DND-41 (cell line): ENCODE measurements around the gene FZD10.

Experiments
- CTCF ChIP-seq: IDR thresholded peaks from 2 replicates; pipeline ENCODE4 v1.5.1; 2012; ENCODE audit warnings: borderline replicate concordance, low read length, moderate library complexity, mild to moderate bottlenecking; ENCODE audit not compliant: poor library complexity, severe bottlenecking; ENCODE audit errors: extremely low read depth
- EZH2 ChIP-seq: IDR thresholded peaks from 3 replicates; pipeline ENCODE4 v1.6.1; 2012; ENCODE audit warnings: borderline replicate concordance, low read depth, mild to moderate bottlenecking, moderate library complexity, low read length, inconsistent platforms; ENCODE audit not compliant: severe bottlenecking

- no peak for TF ChIP-seq EZH2
- no peak for TF ChIP-seq CTCF
Measured at GRCh38 chr12:130121226-130122000, 40.9 kb upstream of the FZD10 start.
